NCI-H446 (cell line): Measurements from ENCODE around the gene FAM169A.
A peak's percentile ranks its signal among the peaks of the same experiment; 100 is the strongest.
"Not testable (repeated sequence)": the region's sequence is repeated elsewhere in the genome, so short reads cannot be mapped to it uniquely, and the experiment has no call there.

ENCODE experiments used
- DNase-seq, 2 experiments: peaks; one replicate each; lab custom pipeline; 2025; lab: John Stamatoyannopoulos, UW

FAM169A gene

GRCh38 chr5:74865804-74866595 is at the start of gene FAM169A:
TSS of gene FAM169A (minus strand) at chr5:74866387. CDS start at chr5:74841676, 24,711 bp downstream.
- DNase-seq: peak; percentile 15 to 54

GRCh38 chr5:74915488-74915887 is 49.3 kb upstream of the FAM169A start:
- no peak for DNase-seq

GRCh38 chr5:74911421-74911820 is 45.2 kb upstream of the FAM169A start:
- DNase-seq: not testable (repeated sequence)

GRCh38 chr5:74909888-74910287 is 43.7 kb upstream of the FAM169A start:
- DNase-seq: not testable (repeated sequence)

GRCh38 chr5:74908237-74908636 is 42.0 kb upstream of the FAM169A start:
- not testable (repeated sequence) for DNase-seq

- not testable (repeated sequence) for DNase-seq
These were observed 38.5 kb upstream of the FAM169A start for GRCh38 chr5:74904713-74905112.

- peak; percentile 5 to 12 for DNase-seq
These were observed 37.1 kb upstream of the FAM169A start for GRCh38 chr5:74903165-74903787.

GRCh38 chr5:74897049-74897448 is 30.9 kb upstream of the FAM169A start:
- DNase-seq: peak in 1 of 2 experiments; percentile 47

GRCh38 chr5:74895906-74896305 is 29.7 kb upstream of the FAM169A start:
- DNase-seq: peak; percentile 98 to 99

GRCh38 chr5:74894351-74894750 is 28.2 kb upstream of the FAM169A start:
- no peak for DNase-seq

- no peak for DNase-seq
These were observed 26.7 kb upstream of the FAM169A start for GRCh38 chr5:74892921-74893320.

- DNase-seq: no peak
These were observed 23.4 kb upstream of the FAM169A start for GRCh38 chr5:74889523-74890105.

- DNase-seq: no peak
These were observed 21.9 kb upstream of the FAM169A start for GRCh38 chr5:74888117-74888516.

- DNase-seq: peak in 1 of 2 experiments; percentile 29
These were observed 19.0 kb upstream of the FAM169A start for GRCh38 chr5:74885170-74885569.

- not testable (repeated sequence) for DNase-seq
These were observed 16.4 kb upstream of the FAM169A start for GRCh38 chr5:74882379-74883134.

GRCh38 chr5:74877624-74878304 is 11.6 kb upstream of the FAM169A start:
- no peak for DNase-seq

GRCh38 chr5:74875994-74876791 is 10.0 kb upstream of the FAM169A start:
- no peak for DNase-seq

- DNase-seq: no peak
These were observed 7.5 kb upstream of the FAM169A start for GRCh38 chr5:74873525-74874249.

GRCh38 chr5:74870299-74871067 is 4.3 kb upstream of the FAM169A start:
- DNase-seq: peak in 1 of 2 experiments; percentile 19
